CD14-positive monocyte (primary cell): ENCODE measurements around the gene CPD. TPM values are rescaled to one million over a fixed set of nuclear protein-coding genes. Genes with fewer than 3 reads are reported as not detected.

Source experiments
- DNase-seq, 3 donors: peaks; one replicate each; pipeline ENCODE4 v3.0.0-alpha.2; 2011 to 2022
- H2AFZ ChIP-seq: 2 replicates; pipeline ENCODE4 v1.6.0; 2012; ENCODE audit warnings: mild to moderate bottlenecking, low read depth, low read length, inconsistent platforms; ENCODE audit not compliant: insufficient read depth, poor library complexity, severe bottlenecking
- H3K27ac ChIP-seq, 2 donors: 1 replicate in 1 of 2; 2 replicates in 1 of 2; pipeline ENCODE4 v1.5.1; 2012 to 2013; ENCODE audit warnings: low read length in 2 of 2, control low read depth in 1 of 2, inconsistent platforms in 1 of 2, low read depth in 1 of 2, mild to moderate bottlenecking in 1 of 2
- H3K27me3 ChIP-seq, 2 donors: one replicate each; pipeline versions ENCODE4 v1.6.0 to v1.6.1; 2011 to 2013; ENCODE audit warnings: low read length in 2 of 2; ENCODE audit not compliant: control insufficient read depth in 2 of 2, insufficient read depth in 2 of 2
- H3K36me3 ChIP-seq, 2 donors: replicated peaks in 1 of 2; 1 replicate in 1 of 2; 2 replicates in 1 of 2; pipeline versions ENCODE4 v1.5.1 to v1.6.1; 2012 to 2013; ENCODE audit warnings: low read length in 2 of 2, control low read depth in 1 of 2, inconsistent platforms in 1 of 2, mild to moderate bottlenecking in 1 of 2; ENCODE audit not compliant: insufficient read depth in 2 of 2, control insufficient read depth in 1 of 2
- H3K4me1 ChIP-seq, 2 donors: 1 replicate in 1 of 2; 2 replicates in 1 of 2; pipeline versions ENCODE4 v1.5.1 to v1.6.1; 2012 to 2013; ENCODE audit warnings: low read length in 2 of 2, control low read depth in 1 of 2, inconsistent platforms in 1 of 2, mild to moderate bottlenecking in 1 of 2, moderate library complexity in 1 of 2; ENCODE audit not compliant: insufficient read depth in 2 of 2, control insufficient read depth in 1 of 2
- H3K4me2 ChIP-seq: replicated peaks from 2 replicates; pipeline ENCODE3; 2012; ENCODE audit warnings: low read length, moderate library complexity, mild to moderate bottlenecking; ENCODE audit not compliant: poor library complexity, severe bottlenecking; ENCODE audit errors: extremely low read depth
- H3K4me3 ChIP-seq, 3 experiments: fragments of 200-600 bp in 1 of 3; sonication (generic) in 1 of 3; replicated peaks in 1 of 3; 1 replicate in 2 of 3; 2 replicates in 1 of 3; pipeline ENCODE4 v1.5.1; 2011 to 2013; ENCODE audit warnings: low read length in 3 of 3, mild to moderate bottlenecking in 3 of 3, control low read depth in 2 of 3, low read depth in 2 of 3, inconsistent platforms in 1 of 3, moderate library complexity in 1 of 3
- H3K79me2 ChIP-seq: 2 replicates; pipeline ENCODE4 v1.6.0; 2012; ENCODE audit warnings: mild to moderate bottlenecking, control low read depth, inconsistent platforms, low read length, moderate library complexity; ENCODE audit not compliant: insufficient read depth
- H3K9ac ChIP-seq: 2 replicates; pipeline ENCODE4 v1.6.0; 2017; ENCODE audit warnings: low read length, mild to moderate bottlenecking; ENCODE audit not compliant: insufficient read depth, poor library complexity, severe bottlenecking
- H3K9me3 ChIP-seq, 2 donors: replicated peaks in 1 of 2; 1 replicate in 1 of 2; 2 replicates in 1 of 2; pipeline versions ENCODE4 v1.5.1 to v1.6.1; 2012 to 2013; ENCODE audit warnings: low read length in 2 of 2, control low read depth in 1 of 2; ENCODE audit not compliant: control insufficient read depth in 1 of 2, insufficient read depth in 1 of 2
- H4K20me1 ChIP-seq: 2 replicates; pipeline ENCODE4 v1.6.0; 2012; ENCODE audit warnings: mild to moderate bottlenecking, low read length, control low read depth, moderate library complexity; ENCODE audit not compliant: insufficient read depth
- H3K27ac Mint-ChIP-seq, 7 donors: one replicate each; pipeline ENCODE4 v1.8.0; 2020; ENCODE audit warnings: mild to moderate bottlenecking in 7 of 7, mixed read lengths in 7 of 7, moderate library complexity in 6 of 7, inconsistent platforms in 2 of 7
- H3K27me3 Mint-ChIP-seq, 3 donors: one replicate each; pipeline ENCODE4 v1.8.0; 2021 to 2022; ENCODE audit warnings: low read depth in 3 of 3, mild to moderate bottlenecking in 3 of 3, mixed read lengths in 3 of 3, moderate library complexity in 3 of 3, inconsistent platforms in 1 of 3
- H3K36me3 Mint-ChIP-seq, 2 donors: one replicate each; pipeline ENCODE4 v1.8.0; 2020; ENCODE audit warnings: mixed read lengths in 2 of 2, inconsistent platforms in 1 of 2, mild to moderate bottlenecking in 1 of 2
- H3K4me1 Mint-ChIP-seq: one replicate; pipeline ENCODE4 v1.8.0; 2020; ENCODE audit warnings: mild to moderate bottlenecking, mixed read lengths
- H3K4me3 Mint-ChIP-seq, 2 donors: one replicate each; pipeline ENCODE4 v1.8.0; 2020; ENCODE audit warnings: mild to moderate bottlenecking in 2 of 2, mixed read lengths in 2 of 2, moderate library complexity in 1 of 2
- H3K9me3 Mint-ChIP-seq, 7 donors: one replicate each; pipeline ENCODE4 v1.8.0; 2020 to 2022; ENCODE audit warnings: mixed read lengths in 7 of 7, mild to moderate bottlenecking in 6 of 7, moderate library complexity in 6 of 7, inconsistent platforms in 2 of 7
- CTCF ChIP-seq: fragments of 200-600 bp; IDR thresholded peaks from one replicate; pipeline ENCODE4 v1.8.0; 2022; ENCODE audit warnings: antibody characterized with exemption, mild to moderate bottlenecking
- WGBS: methylation state at CpG from one replicate; pipeline ENCODE4 v1.1.5; 2013; ENCODE audit warnings: missing lambda C conversion rate; ENCODE audit not compliant: insufficient coverage; 5-methylcytosine and 5-hydroxymethylcytosine counted together
- intact Hi-C, 2 donors: fragments of 100-400 bp; cut with micrococcal nuclease; formaldehyde crosslinking; loops; one replicate each; pipeline versions ENCODE4 v1.15.0 to v1.15.1; 2023
- polyA plus RNA-seq, 3 donors: library from polyadenylated mRNA; depleted of rRNA in 1 of 3; unstranded in 2 of 3; stranded (reverse) in 1 of 3; fragments of 300-500 nt in 2 of 3; fragments of >200 nt in 1 of 3; fragmentation: Illumina TruSeq in 2 of 3; gene quantifications; 1 replicate in 2 of 3; 2 replicates in 1 of 3; pipeline ENCODE4 v1.2.3, GENCODE V29; 2012 to 2021

Gene CPD
- polyA plus RNA-seq, 3 donors, result 9.2 to 47.0 (median 32.2) TPM

- Histone ChIP-seq H4K20me1 (no peaks in the 10 kb centered on the region), H3K79me2 (peaks cover 29% of the 10 kb centered on the region), H3K9me3 (no peaks in the 10 kb centered on the region), H3K4me2 (no peak overlapping the region), H3K9ac (no peak overlapping the region), H2AFZ (no peak overlapping the region), H3K4me1 (peaks cover 10 to 18% of the 10 kb centered on the region in 2 donors), H3K4me3 (no peak overlapping the region), H3K27ac (no peak overlapping the region), H3K36me3 (peaks cover 2 to 12% of the 10 kb centered on the region in 2 donors), H3K27me3 (peaks cover 2 to 4% of the 10 kb centered on the region in 2 donors)
- no peak for TF ChIP-seq CTCF
- H3K27ac Mint-ChIP-seq, result no peak overlapping the region
- H3K36me3 Mint-ChIP-seq, result peaks cover 0 to 9% of the 10 kb centered on the region in 2 donors
- H3K4me1 Mint-ChIP-seq, result peaks cover 17% of the 10 kb centered on the region
- no peak overlapping the region for H3K4me3 Mint-ChIP-seq
- intact Hi-C loops, result loop anchor here in 1 of 2 donors (10.0 kb wide), 1 partner anchor 350 kb away; no protein-coding TSS in a partner anchor
- H3K27me3 Mint-ChIP-seq, result peaks cover 0 to 5% (median 4%) of the 10 kb centered on the region in 3 donors
- 100% methylated on average over 1 of the region's 2 CpGs for WGBS
- no peak for DNase-seq
- peaks cover 0 to 2% (median 0%) of the 10 kb centered on the region in 7 donors for H3K9me3 Mint-ChIP-seq
These were observed 96.5 kb downstream of the CPD start for GRCh38 chr17:30475206-30475605.

GRCh38 chr17:30476726-30477082 is 98.0 kb downstream of the CPD start:
- Histone ChIP-seq H3K27ac (peak overlapping the region in 1 of 2 donors; percentile 96), H2AFZ (peak overlapping the region; percentile 87), H3K4me2 (peak overlapping the region; percentile 74), H3K4me1 (peaks cover 10 to 18% of the 10 kb centered on the region in 2 donors), H3K9ac (peak overlapping the region; percentile 95), H3K27me3 (peaks cover 2 to 3% of the 10 kb centered on the region in 2 donors), H4K20me1 (no peaks in the 10 kb centered on the region), H3K9me3 (no peaks in the 10 kb centered on the region), H3K79me2 (peaks cover 40% of the 10 kb centered on the region), H3K36me3 (peaks cover 8 to 27% of the 10 kb centered on the region in 2 donors), H3K4me3 (peak overlapping the region; percentile 42 to 97 (median 85))
- no peak for DNase-seq
- no peak for TF ChIP-seq CTCF
- peaks cover 0 to 5% (median 4%) of the 10 kb centered on the region in 3 donors for H3K27me3 Mint-ChIP-seq
- intact Hi-C loops, result loop anchor here in 1 of 2 donors (10.0 kb wide), 1 partner anchor 352 kb away; no protein-coding TSS in a partner anchor
- peaks cover 12 to 21% of the 10 kb centered on the region in 2 donors for H3K36me3 Mint-ChIP-seq
- H3K4me3 Mint-ChIP-seq, result peak overlapping the region; percentile 91 to 98
- H3K4me1 Mint-ChIP-seq, result peaks cover 17% of the 10 kb centered on the region
- peaks cover 0 to 2% (median 0%) of the 10 kb centered on the region in 7 donors for H3K9me3 Mint-ChIP-seq
- H3K27ac Mint-ChIP-seq, result peak overlapping the region; percentile 51 to 100 (median 96)
- WGBS, result 13% methylated on average over 7 of the region's 7 CpGs
